ENCODE measurements around the gene NACC2. TPM values are rescaled to one million over a fixed set of nuclear protein-coding genes. Genes with fewer than 3 reads are reported as not detected.

Gene NACC2
- total RNA-seq, 1 experiment from 2014 or later = 62.0 TPM

- intact Hi-C loops (cut with micrococcal nuclease; ENCODE audit: unreplicated experiment) (no loop called here), in situ Hi-C loops (cut with HindIII; ENCODE audit: low pct_unique_long_range_greater_than_20kb, low sequenced_read_pairs) (no loop called here)
- CTCF ChIA-PET = no interaction called here
- Histone ChIP-seq H3K27me3 (ENCODE audit: control insufficient read depth, insufficient read depth, low read length) (no peaks in the 10 kb centered on the region), H3K4me3 (ENCODE audit: low read depth in 2 of 2, low read length in 2 of 2) (no peak overlapping the region), H3K4me1 (ENCODE audit: control insufficient read depth, insufficient read depth, low read length) (peaks cover 4% of the 10 kb centered on the region; the same call in 1 of the 2 replicates), H3K36me3 (ENCODE audit: control insufficient read depth, insufficient read depth, low read length) (no peaks in the 10 kb centered on the region), H3K27ac (ENCODE audit: low read length) (no peak overlapping the region), H3K9me3 (ENCODE audit: control insufficient read depth, insufficient read depth, low read depth, low read length) (no peaks in the 10 kb centered on the region)
- DNase-seq (ENCODE audit: low read depth, low spot score) = no peak
- ATAC-seq = no peak
- TF ChIP-seq POLR2AphosphoS5 (IDR thresholded peaks at IDR 0.05; ENCODE audit: low read depth, low read length) = 0 out of 2 replicates have a peak, but pooled peaks have one; percentile 18
- TF ChIP-seq, protein P1, sequence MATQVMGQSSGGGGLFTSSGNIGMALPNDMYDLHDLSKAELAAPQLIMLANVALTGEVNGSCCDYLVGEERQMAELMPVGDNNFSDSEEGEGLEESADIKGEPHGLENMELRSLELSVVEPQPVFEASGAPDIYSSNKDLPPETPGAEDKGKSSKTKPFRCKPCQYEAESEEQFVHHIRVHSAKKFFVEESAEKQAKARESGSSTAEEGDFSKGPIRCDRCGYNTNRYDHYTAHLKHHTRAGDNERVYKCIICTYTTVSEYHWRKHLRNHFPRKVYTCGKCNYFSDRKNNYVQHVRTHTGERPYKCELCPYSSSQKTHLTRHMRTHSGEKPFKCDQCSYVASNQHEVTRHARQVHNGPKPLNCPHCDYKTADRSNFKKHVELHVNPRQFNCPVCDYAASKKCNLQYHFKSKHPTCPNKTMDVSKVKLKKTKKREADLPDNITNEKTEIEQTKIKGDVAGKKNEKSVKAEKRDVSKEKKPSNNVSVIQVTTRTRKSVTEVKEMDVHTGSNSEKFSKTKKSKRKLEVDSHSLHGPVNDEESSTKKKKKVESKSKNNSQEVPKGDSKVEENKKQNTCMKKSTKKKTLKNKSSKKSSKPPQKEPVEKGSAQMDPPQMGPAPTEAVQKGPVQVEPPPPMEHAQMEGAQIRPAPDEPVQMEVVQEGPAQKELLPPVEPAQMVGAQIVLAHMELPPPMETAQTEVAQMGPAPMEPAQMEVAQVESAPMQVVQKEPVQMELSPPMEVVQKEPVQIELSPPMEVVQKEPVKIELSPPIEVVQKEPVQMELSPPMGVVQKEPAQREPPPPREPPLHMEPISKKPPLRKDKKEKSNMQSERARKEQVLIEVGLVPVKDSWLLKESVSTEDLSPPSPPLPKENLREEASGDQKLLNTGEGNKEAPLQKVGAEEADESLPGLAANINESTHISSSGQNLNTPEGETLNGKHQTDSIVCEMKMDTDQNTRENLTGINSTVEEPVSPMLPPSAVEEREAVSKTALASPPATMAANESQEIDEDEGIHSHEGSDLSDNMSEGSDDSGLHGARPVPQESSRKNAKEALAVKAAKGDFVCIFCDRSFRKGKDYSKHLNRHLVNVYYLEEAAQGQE (IDR thresholded peaks at IDR 0.05; ENCODE audit: insufficient read depth in 1 of 2, low read depth in 2 of 2, low read length in 1 of 2) = no peak
- BruUV-seq (replicated peaks) = no TSS peak
- POLR2A ChIA-PET = no interaction called here
Observed at GRCh38 chr9:136021872-136022681, 73.0 kb downstream of the NACC2 start.

GRCh38 chr9:136021171-136021871, 73.8 kb downstream of the NACC2 start:
- intact Hi-C loops (cut with micrococcal nuclease; ENCODE audit: unreplicated experiment) = no loop called here
- in situ Hi-C loops (cut with HindIII; ENCODE audit: low pct_unique_long_range_greater_than_20kb, low sequenced_read_pairs) = no loop called here
- DNase-seq (ENCODE audit: low read depth, low spot score) (no peak), ATAC-seq (no peak)
- Histone ChIP-seq H3K4me1 (ENCODE audit: control insufficient read depth, insufficient read depth, low read length) (peaks cover 4% of the 10 kb centered on the region; the same call in 1 of the 2 replicates), H3K27me3 (ENCODE audit: control insufficient read depth, insufficient read depth, low read length) (no peaks in the 10 kb centered on the region), H3K4me3 (ENCODE audit: low read depth in 2 of 2, low read length in 2 of 2) (no peak overlapping the region), H3K9me3 (ENCODE audit: control insufficient read depth, insufficient read depth, low read depth, low read length) (no peaks in the 10 kb centered on the region), H3K27ac (ENCODE audit: low read length) (no peak overlapping the region), H3K36me3 (ENCODE audit: control insufficient read depth, insufficient read depth, low read length) (no peaks in the 10 kb centered on the region)
- no peak for TF ChIP-seq TCF7L2 (IDR thresholded peaks at IDR 0.05; ENCODE audit: low read depth, low read length)
- TF ChIP-seq, protein P1 (IDR thresholded peaks at IDR 0.05; ENCODE audit: insufficient read depth in 1 of 2, low read depth in 2 of 2, low read length in 1 of 2) = no peak
- no peak for TF ChIP-seq POLR2AphosphoS5 (IDR thresholded peaks at IDR 0.05; ENCODE audit: low read depth, low read length)
- TF ChIP-seq, protein P2, sequence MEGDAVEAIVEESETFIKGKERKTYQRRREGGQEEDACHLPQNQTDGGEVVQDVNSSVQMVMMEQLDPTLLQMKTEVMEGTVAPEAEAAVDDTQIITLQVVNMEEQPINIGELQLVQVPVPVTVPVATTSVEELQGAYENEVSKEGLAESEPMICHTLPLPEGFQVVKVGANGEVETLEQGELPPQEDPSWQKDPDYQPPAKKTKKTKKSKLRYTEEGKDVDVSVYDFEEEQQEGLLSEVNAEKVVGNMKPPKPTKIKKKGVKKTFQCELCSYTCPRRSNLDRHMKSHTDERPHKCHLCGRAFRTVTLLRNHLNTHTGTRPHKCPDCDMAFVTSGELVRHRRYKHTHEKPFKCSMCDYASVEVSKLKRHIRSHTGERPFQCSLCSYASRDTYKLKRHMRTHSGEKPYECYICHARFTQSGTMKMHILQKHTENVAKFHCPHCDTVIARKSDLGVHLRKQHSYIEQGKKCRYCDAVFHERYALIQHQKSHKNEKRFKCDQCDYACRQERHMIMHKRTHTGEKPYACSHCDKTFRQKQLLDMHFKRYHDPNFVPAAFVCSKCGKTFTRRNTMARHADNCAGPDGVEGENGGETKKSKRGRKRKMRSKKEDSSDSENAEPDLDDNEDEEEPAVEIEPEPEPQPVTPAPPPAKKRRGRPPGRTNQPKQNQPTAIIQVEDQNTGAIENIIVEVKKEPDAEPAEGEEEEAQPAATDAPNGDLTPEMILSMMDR (IDR thresholded peaks at IDR 0.05) = no peak
- TF ChIP-seq SIN3A (IDR thresholded peaks at IDR 0.05; ENCODE audit: borderline replicate concordance, insufficient read depth, low read depth, low read length) = no peak
- no TSS peak for BruUV-seq (replicated peaks)
- ChIA-PET POLR2A (no interaction called here), CTCF (no interaction called here)
